GM11168 (cell line): ENCODE measurements around the gene MICALL2.

Experiments
- in situ Hi-C: fragments of 300-500 bp; cut with MboI; formaldehyde crosslinking; loops from one replicate; pipeline ENCODE4 v1.12.0; 2022; ENCODE audit warnings: low sequenced_read_pairs; ENCODE audit not compliant: unreplicated experiment

The MICALL2 gene

GRCh38 chr7:1493571-1493970 is 34.3 kb upstream of the MICALL2 start:
- in situ Hi-C loops = no loop called here

GRCh38 chr7:1493129-1493528 is 33.9 kb upstream of the MICALL2 start:
- in situ Hi-C loops = no loop called here

- in situ Hi-C loops = no loop called here
Observed at GRCh38 chr7:1492640-1493039, 33.4 kb upstream of the MICALL2 start.

DNA sequence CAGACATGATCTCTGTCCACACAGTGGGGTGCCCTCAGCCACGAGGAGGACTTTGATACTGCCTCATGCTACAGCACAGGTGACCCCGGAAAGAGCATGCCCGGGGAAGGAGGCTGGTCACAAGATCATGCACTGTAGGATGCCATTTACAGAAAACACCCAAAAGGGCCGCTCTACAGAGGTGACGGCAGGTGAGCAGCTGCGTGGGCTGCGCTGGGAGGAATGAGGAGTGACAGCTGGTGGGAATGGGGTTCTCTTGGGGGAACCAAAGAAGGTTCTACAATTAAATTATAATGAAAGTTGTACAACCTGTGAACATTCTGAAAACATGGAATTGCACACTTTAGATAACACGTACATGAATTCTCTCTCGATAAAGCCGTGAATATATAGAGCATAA is 33.0 kb upstream of the MICALL2 start:
- in situ Hi-C loops = no loop called here

- in situ Hi-C loops = no loop called here
Observed at GRCh38 chr7:1490837-1491236, 31.6 kb upstream of the MICALL2 start.

- in situ Hi-C loops = no loop called here
Observed at GRCh38 chr7:1489336-1489735, 30.1 kb upstream of the MICALL2 start.

DNA sequence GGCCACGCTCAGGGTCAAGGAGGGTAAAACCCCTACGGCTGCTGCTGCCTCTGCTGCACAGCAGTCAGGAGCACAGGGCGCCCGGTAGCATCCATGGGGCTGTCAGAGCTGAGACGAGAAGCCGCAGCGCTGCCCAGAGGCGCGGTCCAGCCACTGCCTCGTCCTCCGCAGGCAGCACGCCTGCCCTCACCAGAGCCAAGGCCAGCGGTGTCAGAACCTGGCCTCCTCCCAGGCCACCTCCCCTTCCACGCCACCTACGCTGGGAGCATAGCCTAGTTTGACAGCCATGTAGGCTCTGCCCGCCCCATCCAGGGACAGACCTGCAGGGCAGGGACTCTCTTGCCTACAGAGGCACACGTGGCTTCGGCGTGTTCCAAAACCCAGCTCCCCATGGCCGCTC is 28.7 kb upstream of the MICALL2 start:
- in situ Hi-C loops = no loop called here

GRCh38 chr7:1487466-1487865 is 28.2 kb upstream of the MICALL2 start:
- in situ Hi-C loops = no loop called here

- in situ Hi-C loops = no loop called here
Observed at GRCh38 chr7:1486571-1486970, 27.3 kb upstream of the MICALL2 start.

DNA sequence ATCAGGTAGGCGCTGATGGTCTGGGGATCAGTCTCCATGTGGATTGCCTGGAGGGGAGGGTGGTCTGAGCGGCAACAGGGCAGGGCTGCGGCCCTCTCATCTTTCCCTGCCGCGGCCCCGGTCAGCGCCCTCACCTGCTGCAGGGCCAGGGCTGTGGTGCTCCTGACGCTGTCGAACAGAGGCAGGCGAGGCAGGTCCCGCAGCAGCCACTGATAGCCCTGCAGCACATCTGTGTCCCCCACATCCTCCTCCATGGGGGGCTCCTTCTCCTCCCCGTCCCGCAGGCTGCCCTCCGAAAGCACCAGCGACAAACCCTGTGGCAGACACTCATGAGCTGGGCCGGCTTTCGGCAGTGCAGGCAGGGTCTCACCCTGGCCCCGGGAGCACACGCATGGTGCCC is 25.9 kb upstream of the MICALL2 start:
- in situ Hi-C loops = no loop called here

DNA sequence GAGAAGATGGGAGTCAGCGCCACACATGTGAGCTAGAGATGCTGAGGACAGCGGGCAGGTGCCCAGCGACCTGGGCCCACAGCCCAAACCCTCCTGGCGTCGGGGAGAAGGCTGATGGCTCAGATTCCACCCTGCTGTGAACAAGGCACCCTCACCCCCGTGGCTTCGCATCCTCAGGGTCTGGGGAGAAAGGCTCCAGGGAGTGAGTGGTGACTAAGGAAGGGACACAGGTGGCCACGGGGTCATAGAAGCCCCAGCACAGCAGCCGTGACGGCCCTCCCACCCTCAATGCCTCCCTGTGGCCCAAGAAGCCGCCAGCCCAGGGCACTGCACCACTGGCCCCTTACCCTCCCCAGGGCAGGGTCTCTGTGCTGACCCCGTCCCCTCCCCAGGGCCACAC is 25.3 kb upstream of the MICALL2 start:
- in situ Hi-C loops = no loop called here

DNA sequence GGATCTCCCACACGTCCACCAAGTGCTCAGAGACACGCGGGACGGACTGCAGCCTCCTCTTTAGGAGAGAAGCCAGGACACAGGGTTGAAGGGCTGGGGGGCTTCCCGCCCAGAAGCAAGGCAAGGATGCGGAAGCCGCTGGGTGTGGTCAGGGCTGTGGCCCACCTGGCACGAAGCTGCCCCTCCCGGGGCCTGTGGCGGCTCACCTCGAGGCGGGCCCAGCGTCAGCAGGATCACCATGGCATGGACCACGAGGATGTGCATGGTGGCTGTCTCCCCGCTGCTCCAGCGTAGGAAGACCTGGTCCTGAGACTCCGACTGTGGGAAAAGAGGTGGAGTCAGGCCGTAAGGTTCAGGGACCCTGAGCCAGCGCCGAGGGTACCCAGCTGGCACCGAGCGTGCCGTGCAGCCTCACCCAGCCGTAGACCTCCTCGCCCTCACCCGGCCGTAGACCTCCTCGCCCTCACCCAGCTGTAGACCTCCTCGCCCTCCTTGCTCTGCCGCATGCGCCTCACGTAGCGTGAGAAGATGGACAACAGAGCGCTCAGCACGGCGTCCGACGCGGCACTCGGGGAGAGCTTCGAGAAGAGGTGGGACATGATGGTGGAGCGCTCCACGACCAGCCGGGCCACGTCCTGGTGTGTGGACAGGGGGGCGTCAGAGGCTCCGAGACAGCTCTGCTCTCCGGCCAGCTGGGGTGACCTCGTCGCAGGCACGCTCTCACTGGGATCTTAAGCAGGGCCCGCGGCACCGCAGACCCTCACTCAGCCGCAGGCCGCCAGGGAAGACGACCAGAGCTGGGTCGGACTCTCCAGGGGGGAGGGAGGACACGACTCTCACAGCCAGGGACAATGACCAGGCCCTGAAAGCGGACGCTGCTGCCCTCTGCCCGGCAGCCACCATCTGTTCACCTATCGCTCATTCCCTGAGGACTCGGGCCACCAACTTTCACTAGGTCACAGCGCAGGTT is 24.6 kb upstream of the MICALL2 start:
- in situ Hi-C loops = no loop called here

- in situ Hi-C loops = no loop called here
Observed at GRCh38 chr7:1483079-1483478, 23.8 kb upstream of the MICALL2 start.

- in situ Hi-C loops = no loop called here
Observed at GRCh38 chr7:1481300-1481699, 22.0 kb upstream of the MICALL2 start.

GRCh38 chr7:1480670-1481069 is 21.4 kb upstream of the MICALL2 start:
- in situ Hi-C loops = no loop called here

- in situ Hi-C loops = no loop called here
Observed at GRCh38 chr7:1479287-1479686, 20.0 kb upstream of the MICALL2 start.

GRCh38 chr7:1478480-1478879 is 19.2 kb upstream of the MICALL2 start:
- in situ Hi-C loops = no loop called here

GRCh38 chr7:1476859-1477258 is 17.6 kb upstream of the MICALL2 start:
- in situ Hi-C loops = no loop called here

- in situ Hi-C loops = no loop called here
Observed at GRCh38 chr7:1475991-1476390, 16.7 kb upstream of the MICALL2 start.

GRCh38 chr7:1475393-1475792 is 16.1 kb upstream of the MICALL2 start:
- in situ Hi-C loops = no loop called here

- in situ Hi-C loops = no loop called here
Observed at GRCh38 chr7:1474736-1475135, 15.5 kb upstream of the MICALL2 start.

- in situ Hi-C loops = no loop called here
Observed at GRCh38 chr7:1473864-1474512, 14.7 kb upstream of the MICALL2 start.
